AG04449 (cell line): ENCODE data around the gene CAVIN4.

Experiments used
- CTCF ChIA-PET: fragments of 350-600 bp; formaldehyde crosslinking; extraction: SDS; loops from one replicate; lab custom pipeline; 2021; ENCODE audit warnings: antibody characterized with exemption; lab: Yijun Ruan, JAX
- POLR2A ChIA-PET: fragments of 400-600, 350-600 bp; formaldehyde crosslinking; extraction: SDS; loops from one replicate; lab custom pipeline; 2020; ENCODE audit warnings: antibody characterized with exemption, inconsistent platforms; lab: Yijun Ruan, JAX
- DNase-seq: peaks from one replicate; pipeline ENCODE4 v3.0.0-alpha.2; 2010; ENCODE audit warnings: low read depth, low spot score
- H3K4me3 ChIP-seq: 2 replicates; pipeline ENCODE4 v1.5.1; 2011; ENCODE audit warnings: low read depth, mild to moderate bottlenecking, control low read depth, low read length
- CTCF ChIP-seq: IDR thresholded peaks from one replicate; pipeline ENCODE4 v1.5.1; 2011; ENCODE audit warnings: mild to moderate bottlenecking, moderate library complexity, low read length, control low read depth, inconsistent platforms; ENCODE audit not compliant: insufficient read depth; ENCODE audit errors: missing control alignments

The CAVIN4 gene

GRCh38 chr9:100557053-100557452 is 20.8 kb upstream of the CAVIN4 start:
- no peak for TF ChIP-seq CTCF
- no peak overlapping the region for H3K4me3 ChIP-seq
- no peak for DNase-seq
- ChIA-PET CTCF (interaction anchor here (0.7 kb wide), 1 partner anchor 44 kb away, joined by 3 read pairs; no protein-coding TSS in a partner anchor), POLR2A (no interaction called here)

- POLR2A ChIA-PET, result no interaction called here
- H3K4me3 ChIP-seq, result no peak overlapping the region
- CTCF ChIA-PET, result no interaction called here
- no peak for TF ChIP-seq CTCF
- DNase-seq, result no peak
These were observed 16.6 kb upstream of the CAVIN4 start for GRCh38 chr9:100561256-100561655.

GRCh38 chr9:100567856-100568255 is 10.0 kb upstream of the CAVIN4 start:
- no peak overlapping the region for H3K4me3 ChIP-seq
- CTCF ChIA-PET, result interaction anchor here (0.7 kb wide), 1 partner anchor 34 kb away, joined by 4 read pairs; no protein-coding TSS in a partner anchor
- TF ChIP-seq CTCF, result no peak
- DNase-seq, result no peak
- POLR2A ChIA-PET, result no interaction called here

- POLR2A ChIA-PET, result interaction anchor here (1.3 kb wide), 1 partner anchor 16 kb away, joined by 3 read pairs; no protein-coding TSS in a partner anchor
- CTCF ChIA-PET, result interaction anchor here (1.7 kb wide), 1 partner anchor 22 kb away, joined by 5 read pairs; no protein-coding TSS in a partner anchor
- H3K4me3 ChIP-seq, result no peak overlapping the region
- no peak for TF ChIP-seq CTCF
- DNase-seq, result no peak
These were observed 4.1 kb upstream of the CAVIN4 start for GRCh38 chr9:100573655-100574260.

GRCh38 chr9:100575006-100575405 is 2.9 kb upstream of the CAVIN4 start:
- POLR2A ChIA-PET, result no interaction called here
- H3K4me3 ChIP-seq, result no peak overlapping the region
- CTCF ChIA-PET, result interaction anchor here (1.1 to 1.4 kb wide), 3 partner anchors 11 to 27 kb away, joined by 3 to 6 read pairs (median 4); no protein-coding TSS in a partner anchor
- no peak for TF ChIP-seq CTCF
- no peak for DNase-seq

GRCh38 chr9:100575765-100576386 is 2.0 kb upstream of the CAVIN4 start:
- DNase-seq, result no peak
- no peak overlapping the region for H3K4me3 ChIP-seq
- ChIA-PET POLR2A (interaction anchor here (0.6 kb wide), 1 partner anchor 448 kb away, joined by 3 read pairs; no protein-coding TSS in a partner anchor), CTCF (interaction anchor here (1.1 to 1.4 kb wide), 3 partner anchors 10 to 26 kb away, joined by 3 to 6 read pairs (median 4); no protein-coding TSS in a partner anchor)
- TF ChIP-seq CTCF, result no peak
